GM06990 (cell line): ENCODE data around the gene CELF1.

Source experiments
- DNase-seq: peaks from one replicate; pipeline ENCODE4 v3.0.0-alpha.2; 2011; ENCODE audit not compliant: insufficient read length; ENCODE audit errors: extremely low read depth
- H3K27me3 ChIP-seq: replicated peaks from 2 replicates; pipeline ENCODE4 v1.6.0; 2011; ENCODE audit warnings: low read length; ENCODE audit not compliant: control insufficient read depth, insufficient read depth
- H3K36me3 ChIP-seq: 2 replicates; pipeline ENCODE4 v1.5.1; 2011; ENCODE audit warnings: low read length; ENCODE audit not compliant: control insufficient read depth, insufficient read depth
- H3K4me3 ChIP-seq: replicated peaks from 2 replicates; pipeline ENCODE4 v1.5.1; 2011; ENCODE audit warnings: low read depth, mild to moderate bottlenecking, control low read depth, low read length
- CTCF ChIP-seq: IDR thresholded peaks from 2 replicates; pipeline ENCODE4 v1.5.1; 2011; ENCODE audit warnings: low read length, control low read depth, mild to moderate bottlenecking, inconsistent platforms; ENCODE audit not compliant: insufficient read depth, poor library complexity, severe bottlenecking

Gene CELF1

GRCh38 chr11:47552566-47553405, at the start of gene CELF1:
CELF1 (minus strand) TSS chr11:47553132; CDS start chr11:47499523, 53,609 bp downstream.
- Histone ChIP-seq H3K36me3 (no peaks in the 10 kb centered on the region), H3K27me3 (no peaks in the 10 kb centered on the region), H3K4me3 (peak within 1 kb of the TSS; percentile 81)
- peak; percentile 94 for DNase-seq
- TF ChIP-seq CTCF = peak; percentile 63

DNA sequence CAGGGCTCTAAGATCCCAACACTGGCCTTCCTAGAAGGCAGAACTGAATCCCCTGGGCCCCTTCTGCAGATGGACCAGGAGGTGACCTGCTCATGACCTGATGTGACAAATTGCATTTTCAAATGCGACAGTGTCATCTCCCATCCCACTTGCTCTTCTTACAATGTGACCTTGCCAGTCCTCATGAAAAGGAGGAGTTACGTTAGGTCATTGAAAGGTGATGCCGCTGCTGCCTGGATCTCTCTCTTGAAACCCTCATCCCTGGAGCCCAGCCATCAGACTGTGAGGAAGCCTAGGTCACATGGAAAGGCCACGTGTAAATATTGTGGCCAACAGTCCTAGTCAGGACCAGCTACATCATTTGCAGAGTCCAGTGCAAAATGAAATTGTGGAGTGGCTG, 47.0 kb upstream of the CELF1 start:
- H3K27me3 ChIP-seq = no peaks in the 10 kb centered on the region
- DNase-seq = no peak

DNA sequence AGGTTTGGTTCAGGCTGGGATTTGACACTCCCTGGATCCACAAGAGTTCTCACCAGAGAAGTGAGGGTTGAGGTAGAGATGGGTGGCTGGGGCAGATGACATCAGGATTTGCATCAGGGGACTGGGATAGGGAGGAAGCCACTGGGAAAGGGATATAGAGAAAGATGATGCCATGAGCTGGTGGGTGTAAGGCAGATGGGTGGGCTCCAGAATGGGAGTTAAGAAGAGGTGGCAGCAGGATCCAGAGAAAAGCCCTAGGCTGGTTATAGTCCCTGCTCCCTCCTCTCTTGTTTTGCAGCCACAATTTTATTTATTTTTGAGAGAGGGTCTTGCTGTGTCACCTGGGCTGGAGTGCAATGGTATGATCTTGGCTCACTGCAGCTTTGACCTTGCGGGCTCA, 43.0 kb upstream of the CELF1 start:
- DNase-seq = no peak
- no peak for TF ChIP-seq CTCF
- no peaks in the 10 kb centered on the region for H3K36me3 ChIP-seq
- H3K4me3 ChIP-seq = no peak overlapping the region
- no peaks in the 10 kb centered on the region; the same call in 1 of the 2 replicates for H3K27me3 ChIP-seq

More for the DNA sequence above, 47.0 kb upstream of the CELF1 start:
- no peaks in the 10 kb centered on the region for H3K36me3 ChIP-seq
- no peak overlapping the region for H3K4me3 ChIP-seq
- TF ChIP-seq CTCF = no peak

DNA sequence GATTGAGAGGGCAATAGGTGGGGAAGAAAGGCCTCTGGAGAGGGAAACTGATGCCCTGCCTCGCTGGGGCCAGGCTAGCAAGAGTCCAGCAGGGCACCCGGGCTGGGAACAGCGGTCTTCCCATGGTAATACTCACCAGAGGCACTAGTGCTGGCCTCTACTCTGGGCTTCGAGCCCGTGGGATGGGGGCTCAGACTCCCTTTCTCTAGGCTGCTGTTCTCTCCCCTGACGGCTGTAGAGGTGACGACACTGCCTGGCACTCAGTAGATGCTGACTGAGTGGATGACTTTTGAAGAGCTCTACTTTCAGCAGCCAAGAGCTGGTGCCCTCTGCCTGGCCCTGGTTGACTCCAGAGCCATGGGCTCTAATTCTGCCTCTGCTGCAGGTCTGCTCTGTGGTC, 42.1 kb upstream of the CELF1 start:
- DNase-seq = no peak
- no peak for TF ChIP-seq CTCF
- Histone ChIP-seq H3K36me3 (no peaks in the 10 kb centered on the region), H3K27me3 (no peaks in the 10 kb centered on the region; the same call in 1 of the 2 replicates), H3K4me3 (no peak overlapping the region)

- H3K4me3 ChIP-seq = no peak within 1 kb of the TSS
- no peaks in the 10 kb centered on the region for H3K36me3 ChIP-seq
- no peaks in the 10 kb centered on the region; the same call in 1 of the 2 replicates for H3K27me3 ChIP-seq
- no peak for DNase-seq
- no peak for TF ChIP-seq CTCF
Observed at GRCh38 chr11:47593934-47594855, 41.3 kb upstream of the CELF1 start, which contains the start of gene C1QTNF4. C1QTNF4 (minus strand) TSS chr11:47594411; CDS start chr11:47590810, 3,601 bp downstream.
